DMS153 treated with DMSO at 0.1 percent for 48 hours (cell line): Measurements from ENCODE around the gene GTF3C5.

Experiments
- DNase-seq: peaks from one replicate; lab custom pipeline; 2025; ENCODE audit not compliant: unreplicated experiment; lab: John Stamatoyannopoulos, UW

Gene GTF3C5

DNA sequence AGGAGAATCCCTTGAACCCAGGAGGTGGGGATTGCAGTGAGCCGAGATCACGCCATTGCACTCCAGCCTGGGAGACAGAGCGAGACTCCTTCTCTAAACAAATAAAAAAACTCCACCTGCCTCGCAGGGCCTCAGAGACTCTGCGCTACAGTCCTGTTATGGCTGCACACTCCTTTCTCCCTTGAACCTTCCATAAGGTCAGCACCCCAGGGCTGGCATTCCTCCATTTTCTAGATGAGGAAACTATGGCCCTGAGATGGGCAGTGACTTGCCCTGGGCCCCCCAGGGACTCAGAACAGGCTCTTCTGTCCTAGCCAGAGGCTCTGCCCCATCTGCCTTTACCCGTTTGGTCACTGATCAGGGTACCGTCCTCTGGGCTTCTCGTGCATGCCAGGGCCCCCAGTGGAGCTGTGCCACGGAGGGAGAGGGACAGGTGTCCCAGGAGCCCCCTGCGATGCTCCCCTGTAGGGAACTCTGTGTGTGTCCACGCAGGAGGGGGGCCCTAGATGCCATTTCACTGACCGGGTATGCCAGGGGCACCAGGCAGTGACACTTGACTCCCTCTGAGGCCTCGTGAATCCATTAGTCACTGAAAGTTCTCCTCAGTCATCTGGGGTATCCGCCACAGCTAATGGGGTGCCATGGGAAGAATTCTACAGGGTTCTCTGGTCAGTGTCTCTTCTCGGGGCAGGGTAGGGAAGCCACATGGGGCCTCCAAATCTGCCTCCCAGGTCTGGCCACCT lies 74.1 kb downstream of the GTF3C5 start:
- no peak for DNase-seq

DNA sequence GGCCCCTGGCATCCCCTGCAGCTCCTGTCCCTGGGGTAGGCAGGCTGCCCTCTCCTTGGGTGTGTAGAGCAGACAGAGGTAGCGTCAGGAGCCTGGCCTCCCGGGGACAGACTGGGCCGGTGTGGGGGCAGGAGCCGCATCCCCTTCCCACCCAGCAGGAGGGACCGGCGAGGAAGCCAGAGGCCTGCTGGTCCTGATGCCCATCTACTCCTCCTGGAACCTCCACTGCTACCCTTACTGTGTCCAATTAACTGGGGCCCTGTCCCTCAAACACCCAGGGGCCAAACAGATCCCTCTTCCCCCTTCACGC lies 74.6 kb downstream of the GTF3C5 start:
- no peak for DNase-seq

DNA sequence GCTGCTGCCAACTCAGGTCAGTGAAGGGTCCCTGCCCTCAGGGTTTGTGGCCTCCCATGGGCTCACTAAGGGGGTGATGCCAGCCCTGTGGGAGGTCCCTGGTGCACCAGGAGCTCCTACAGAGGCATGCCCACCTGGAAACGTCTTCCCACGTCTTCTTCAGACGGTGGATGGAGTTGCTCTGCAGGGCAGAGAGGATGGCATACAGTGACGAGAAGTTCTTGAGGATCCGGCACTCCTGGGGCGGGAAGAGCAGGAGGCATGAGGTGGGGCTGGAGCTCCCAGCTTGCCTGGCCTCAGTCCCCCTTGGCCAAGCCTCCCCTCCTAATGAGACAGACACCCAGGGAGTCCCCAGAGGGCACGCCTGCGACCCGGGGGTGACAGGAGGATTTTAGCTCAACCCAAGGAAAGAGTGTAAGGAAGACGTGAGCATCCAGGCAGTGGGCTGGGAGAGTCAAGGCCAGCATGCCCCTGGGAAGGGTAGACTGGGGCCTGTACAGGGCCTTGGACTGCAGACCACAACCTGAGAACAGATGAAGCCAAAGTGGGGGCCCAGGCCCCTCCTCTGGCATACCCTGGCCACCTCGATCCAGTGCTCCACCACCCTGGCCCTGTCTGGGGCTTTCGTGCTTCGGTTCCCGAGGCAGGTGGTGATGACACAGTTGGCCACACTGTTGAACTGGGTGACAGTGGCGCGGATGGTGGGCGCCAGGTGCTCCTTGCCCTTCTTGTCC lies 75.9 kb downstream of the GTF3C5 start:
- DNase-seq: no peak

DNA sequence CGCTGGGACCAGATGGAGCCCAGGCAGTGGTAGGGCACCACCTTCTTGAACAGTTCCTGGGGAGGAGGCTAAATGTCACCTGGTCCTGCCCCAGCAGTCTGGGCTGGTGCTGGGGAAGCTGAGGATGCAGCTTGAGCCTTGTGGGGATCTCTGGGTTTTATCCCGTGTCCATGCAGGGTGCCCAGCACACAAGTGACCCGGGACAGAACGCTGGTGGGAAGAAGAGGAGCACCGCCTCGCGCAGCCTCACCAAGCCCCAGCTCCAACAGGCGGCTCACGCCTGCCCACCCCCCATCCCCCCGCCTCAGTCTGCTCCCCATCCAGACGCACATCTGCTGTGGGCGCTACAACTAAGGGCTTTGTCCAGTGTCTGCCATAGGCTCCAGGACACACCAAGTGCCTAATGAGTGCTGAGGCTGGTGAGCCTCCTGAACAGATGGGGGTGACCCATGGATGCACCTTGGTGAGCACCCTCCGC lies 76.5 kb downstream of the GTF3C5 start:
- no peak for DNase-seq
